ENCODE measurements around the gene GSK3B. TPM values are rescaled to one million over a fixed set of nuclear protein-coding genes. Genes with fewer than 3 reads are reported as not detected.

Gene GSK3B
- total and polyA plus RNA-seq, 10 of the 15 experiments (the other 5 are each of a cell fraction or from before 2014, with no cell fraction given), result 8.5 to 49.8 (median 25.5) TPM

GRCh38 chr3:119901148-119901547 lies 193.1 kb downstream of the GSK3B start:
- H2AFZ ChIP-seq (ENCODE audit: control insufficient read depth, low read depth, low read length), result no peak overlapping the region
- SMC1A ChIA-PET (ENCODE audit: uncharacterized antibody, unreplicated experiment), result interaction anchor here (1.1 to 1.4 kb wide), 2 partner anchors 9 to 21 kb away, joined by 3 to 9 read pairs; no protein-coding TSS in a partner anchor
- CTCF ChIA-PET, result interaction anchor here (1.0 to 1.1 kb wide), 2 partner anchors 13 to 20 kb away, joined by 3 read pairs; no protein-coding TSS in a partner anchor
- H3K79me2 ChIP-seq (ENCODE audit: control insufficient read depth, insufficient read depth, low read length), result no peaks in the 10 kb centered on the region
- H3K36me3 ChIP-seq (ENCODE audit: control insufficient read depth in 2 of 2, insufficient read depth in 2 of 2, low read length in 1 of 2), result peaks cover 0 to 10% of the 10 kb centered on the region in 2 experiments; a peak in 1 of 4 replicates
- ATAC-seq (no peak), DNase-seq (ENCODE audit: low read depth, low spot score) (no peak), FAIRE-seq (no peak)
- RAD21 ChIA-PET (ENCODE audit: unreplicated experiment), result no interaction called here
- 96% methylated on average over 1 of the region's 1 CpG for WGBS (ENCODE audit: insufficient coverage, insufficient replicate concordance, low lambda C conversion rate, missing lambda C conversion rate)
- H3K27me3 ChIP-seq (replicated peaks in 1 of 2; ENCODE audit: control insufficient read depth in 2 of 2, insufficient read depth in 2 of 2, low read length in 1 of 2), result no peaks in the 10 kb centered on the region
- H3K4me3 ChIP-seq, result no peak overlapping the region
- no TSS peak for BruUV-seq (replicated peaks)
- no peaks in the 10 kb centered on the region; the same call in 2 of the 3 replicates for H3K9me3 ChIP-seq (replicated peaks; ENCODE audit: control insufficient read depth, insufficient read depth, low read length)
- no peaks in the 10 kb centered on the region for H3K4me1 ChIP-seq (ENCODE audit: control insufficient read depth, insufficient read depth, low read length)
- intact Hi-C loops (cut with micrococcal nuclease; ENCODE audit: unreplicated experiment), result no loop called here
- in situ Hi-C loops (cut with MboI), result no loop called here
- TF ChIP-seq, protein P1, sequence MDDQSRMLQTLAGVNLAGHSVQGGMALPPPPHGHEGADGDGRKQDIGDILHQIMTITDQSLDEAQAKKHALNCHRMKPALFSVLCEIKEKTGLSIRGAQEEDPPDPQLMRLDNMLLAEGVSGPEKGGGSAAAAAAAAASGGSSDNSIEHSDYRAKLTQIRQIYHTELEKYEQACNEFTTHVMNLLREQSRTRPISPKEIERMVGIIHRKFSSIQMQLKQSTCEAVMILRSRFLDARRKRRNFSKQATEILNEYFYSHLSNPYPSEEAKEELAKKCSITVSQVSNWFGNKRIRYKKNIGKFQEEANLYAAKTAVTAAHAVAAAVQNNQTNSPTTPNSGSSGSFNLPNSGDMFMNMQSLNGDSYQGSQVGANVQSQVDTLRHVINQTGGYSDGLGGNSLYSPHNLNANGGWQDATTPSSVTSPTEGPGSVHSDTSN (IDR thresholded peaks at IDR 0.05; ENCODE audit: insufficient replicate concordance, low read depth, low read length), result no peak
- TF ChIP-seq ZSCAN29 (IDR thresholded peaks at IDR 0.05) (no peak), RFX5 (IDR thresholded peaks at IDR 0.05; ENCODE audit: low read depth, low read length) (no peak), ZNF217 (IDR thresholded peaks at IDR 0.05) (no peak)
- H3K9ac ChIP-seq (ENCODE audit: control insufficient read depth, insufficient read depth, low read length), result no peak overlapping the region
- H3K27ac ChIP-seq (ENCODE audit: control insufficient read depth, insufficient read depth), result no peak overlapping the region
- no peak overlapping the region for H3K4me2 ChIP-seq (ENCODE audit: control insufficient read depth, insufficient read depth)
- H4K20me1 ChIP-seq (ENCODE audit: control insufficient read depth, insufficient read depth), result no peaks in the 10 kb centered on the region
- POLR2A ChIA-PET, result no interaction called here

GRCh38 chr3:119899192-119899511 lies 195.1 kb downstream of the GSK3B start:
- in situ Hi-C loops (cut with MboI), result loop anchor here (10.0 kb wide), 1 partner anchor 516 kb away; no protein-coding TSS in a partner anchor
- no peaks in the 10 kb centered on the region; the same call in 2 of the 3 replicates for H3K9me3 ChIP-seq (replicated peaks; ENCODE audit: control insufficient read depth, insufficient read depth, low read length)
- no TSS peak for BruUV-seq (replicated peaks)
- ChIA-PET POLR2A (no interaction called here), CTCF (no interaction called here), RAD21 (ENCODE audit: unreplicated experiment) (no interaction called here), SMC1A (ENCODE audit: uncharacterized antibody, unreplicated experiment) (interaction anchor here (1.1 kb wide), 2 partner anchors 12 to 192 kb away, joined by 3 to 4 read pairs; no protein-coding TSS in a partner anchor)
- no peak for FAIRE-seq
- no peak overlapping the region for H3K4me3 ChIP-seq
- H3K36me3 ChIP-seq (ENCODE audit: control insufficient read depth in 2 of 2, insufficient read depth in 2 of 2, low read length in 1 of 2), result peaks cover 0 to 10% of the 10 kb centered on the region in 2 experiments; a peak in 1 of 4 replicates
- H3K27me3 ChIP-seq (replicated peaks in 1 of 2; ENCODE audit: control insufficient read depth in 2 of 2, insufficient read depth in 2 of 2, low read length in 1 of 2), result no peaks in the 10 kb centered on the region
- intact Hi-C loops (cut with micrococcal nuclease; ENCODE audit: unreplicated experiment), result no loop called here
- H3K9ac ChIP-seq (ENCODE audit: control insufficient read depth, insufficient read depth, low read length), result no peak overlapping the region
- ATAC-seq, result no peak
- no peak overlapping the region for H3K27ac ChIP-seq (ENCODE audit: control insufficient read depth, insufficient read depth)
- no peaks in the 10 kb centered on the region for H4K20me1 ChIP-seq (ENCODE audit: control insufficient read depth, insufficient read depth)
- no peak overlapping the region for H2AFZ ChIP-seq (ENCODE audit: control insufficient read depth, low read depth, low read length)
- no peak for DNase-seq (ENCODE audit: low read depth, low spot score)
- H3K79me2 ChIP-seq (ENCODE audit: control insufficient read depth, insufficient read depth, low read length), result no peaks in the 10 kb centered on the region
- H3K4me1 ChIP-seq (ENCODE audit: control insufficient read depth, insufficient read depth, low read length), result no peaks in the 10 kb centered on the region
- H3K4me2 ChIP-seq (ENCODE audit: control insufficient read depth, insufficient read depth), result no peak overlapping the region
- TF ChIP-seq SIX5 (IDR thresholded peaks at IDR 0.05; ENCODE audit: low read depth, low read length, severe bottlenecking), result no peak
- TF ChIP-seq, protein P2, sequence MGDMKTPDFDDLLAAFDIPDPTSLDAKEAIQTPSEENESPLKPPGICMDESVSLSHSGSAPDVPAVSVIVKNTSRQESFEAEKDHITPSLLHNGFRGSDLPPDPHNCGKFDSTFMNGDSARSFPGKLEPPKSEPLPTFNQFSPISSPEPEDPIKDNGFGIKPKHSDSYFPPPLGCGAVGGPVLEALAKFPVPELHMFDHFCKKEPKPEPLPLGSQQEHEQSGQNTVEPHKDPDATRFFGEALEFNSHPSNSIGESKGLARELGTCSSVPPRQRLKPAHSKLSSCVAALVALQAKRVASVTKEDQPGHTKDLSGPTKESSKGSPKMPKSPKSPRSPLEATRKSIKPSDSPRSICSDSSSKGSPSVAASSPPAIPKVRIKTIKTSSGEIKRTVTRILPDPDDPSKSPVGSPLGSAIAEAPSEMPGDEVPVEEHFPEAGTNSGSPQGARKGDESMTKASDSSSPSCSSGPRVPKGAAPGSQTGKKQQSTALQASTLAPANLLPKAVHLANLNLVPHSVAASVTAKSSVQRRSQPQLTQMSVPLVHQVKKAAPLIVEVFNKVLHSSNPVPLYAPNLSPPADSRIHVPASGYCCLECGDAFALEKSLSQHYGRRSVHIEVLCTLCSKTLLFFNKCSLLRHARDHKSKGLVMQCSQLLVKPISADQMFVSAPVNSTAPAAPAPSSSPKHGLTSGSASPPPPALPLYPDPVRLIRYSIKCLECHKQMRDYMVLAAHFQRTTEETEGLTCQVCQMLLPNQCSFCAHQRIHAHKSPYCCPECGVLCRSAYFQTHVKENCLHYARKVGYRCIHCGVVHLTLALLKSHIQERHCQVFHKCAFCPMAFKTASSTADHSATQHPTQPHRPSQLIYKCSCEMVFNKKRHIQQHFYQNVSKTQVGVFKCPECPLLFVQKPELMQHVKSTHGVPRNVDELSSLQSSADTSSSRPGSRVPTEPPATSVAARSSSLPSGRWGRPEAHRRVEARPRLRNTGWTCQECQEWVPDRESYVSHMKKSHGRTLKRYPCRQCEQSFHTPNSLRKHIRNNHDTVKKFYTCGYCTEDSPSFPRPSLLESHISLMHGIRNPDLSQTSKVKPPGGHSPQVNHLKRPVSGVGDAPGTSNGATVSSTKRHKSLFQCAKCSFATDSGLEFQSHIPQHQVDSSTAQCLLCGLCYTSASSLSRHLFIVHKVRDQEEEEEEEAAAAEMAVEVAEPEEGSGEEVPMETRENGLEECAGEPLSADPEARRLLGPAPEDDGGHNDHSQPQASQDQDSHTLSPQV (IDR thresholded peaks at IDR 0.05), result no peak
- TF ChIP-seq NFYA (IDR thresholded peaks at IDR 0.05; ENCODE audit: borderline replicate concordance, low read depth, low read length), result no peak
- TF ChIP-seq, protein P3, sequence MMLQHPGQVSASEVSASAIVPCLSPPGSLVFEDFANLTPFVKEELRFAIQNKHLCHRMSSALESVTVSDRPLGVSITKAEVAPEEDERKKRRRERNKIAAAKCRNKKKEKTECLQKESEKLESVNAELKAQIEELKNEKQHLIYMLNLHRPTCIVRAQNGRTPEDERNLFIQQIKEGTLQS (IDR thresholded peaks at IDR 0.05; ENCODE audit: borderline replicate concordance, extremely low read depth, low read depth, low read length), result no peak
- TF ChIP-seq RELA (IDR thresholded peaks at IDR 0.05; ENCODE audit: borderline replicate concordance, partially characterized antibody), result no peak
- TF ChIP-seq, protein P4, sequence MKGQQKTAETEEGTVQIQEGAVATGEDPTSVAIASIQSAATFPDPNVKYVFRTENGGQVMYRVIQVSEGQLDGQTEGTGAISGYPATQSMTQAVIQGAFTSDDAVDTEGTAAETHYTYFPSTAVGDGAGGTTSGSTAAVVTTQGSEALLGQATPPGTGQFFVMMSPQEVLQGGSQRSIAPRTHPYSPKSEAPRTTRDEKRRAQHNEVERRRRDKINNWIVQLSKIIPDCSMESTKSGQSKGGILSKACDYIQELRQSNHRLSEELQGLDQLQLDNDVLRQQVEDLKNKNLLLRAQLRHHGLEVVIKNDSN (IDR thresholded peaks at IDR 0.05; ENCODE audit: borderline replicate concordance, extremely low read length, insufficient read depth, low read depth, low read length), result no peak
- no peak for TF ChIP-seq RCOR1 (conservative IDR thresholded peaks at IDR 0.05; ENCODE audit: low read depth, low read length)
